ENCODE data around the gene GATM.

Gene GATM

DNA sequence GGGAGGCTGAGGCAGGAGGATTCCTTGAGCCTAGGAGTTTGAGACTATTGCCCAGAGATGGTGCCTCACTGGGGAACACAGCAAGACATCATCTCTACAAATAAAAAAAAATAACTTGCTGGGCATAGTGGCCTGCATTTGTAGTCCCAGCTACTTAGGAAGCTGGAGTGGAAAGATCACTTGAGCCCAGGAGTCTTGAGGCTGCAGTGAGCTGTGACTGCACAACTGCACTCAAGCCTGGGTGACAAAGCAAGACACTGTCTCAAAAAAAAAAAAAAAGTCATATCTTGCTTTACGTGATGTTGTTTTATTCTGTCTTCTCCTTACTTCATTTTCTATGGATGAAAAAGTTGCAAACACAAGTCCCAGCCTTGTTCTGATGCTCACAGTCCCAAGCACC is 14.1 kb downstream of the GATM start:
- no peaks in the 10 kb centered on the region for H3K36me3 ChIP-seq (ENCODE audit: control insufficient read depth, insufficient read depth, low read length)
- no peak overlapping the region for H3K27ac ChIP-seq
- no peak overlapping the region for H2AFZ ChIP-seq
- no peaks in the 10 kb centered on the region for H3K9me3 ChIP-seq (ENCODE audit: control insufficient read depth, low read length)
- H3K4me2 ChIP-seq (ENCODE audit: low read length), result no peak overlapping the region
- H3K4me1 ChIP-seq, result no peaks in the 10 kb centered on the region
- no peak overlapping the region for H3K4me3 ChIP-seq (ENCODE audit: low read depth, low read length)
- TF ChIP-seq, protein P1, sequence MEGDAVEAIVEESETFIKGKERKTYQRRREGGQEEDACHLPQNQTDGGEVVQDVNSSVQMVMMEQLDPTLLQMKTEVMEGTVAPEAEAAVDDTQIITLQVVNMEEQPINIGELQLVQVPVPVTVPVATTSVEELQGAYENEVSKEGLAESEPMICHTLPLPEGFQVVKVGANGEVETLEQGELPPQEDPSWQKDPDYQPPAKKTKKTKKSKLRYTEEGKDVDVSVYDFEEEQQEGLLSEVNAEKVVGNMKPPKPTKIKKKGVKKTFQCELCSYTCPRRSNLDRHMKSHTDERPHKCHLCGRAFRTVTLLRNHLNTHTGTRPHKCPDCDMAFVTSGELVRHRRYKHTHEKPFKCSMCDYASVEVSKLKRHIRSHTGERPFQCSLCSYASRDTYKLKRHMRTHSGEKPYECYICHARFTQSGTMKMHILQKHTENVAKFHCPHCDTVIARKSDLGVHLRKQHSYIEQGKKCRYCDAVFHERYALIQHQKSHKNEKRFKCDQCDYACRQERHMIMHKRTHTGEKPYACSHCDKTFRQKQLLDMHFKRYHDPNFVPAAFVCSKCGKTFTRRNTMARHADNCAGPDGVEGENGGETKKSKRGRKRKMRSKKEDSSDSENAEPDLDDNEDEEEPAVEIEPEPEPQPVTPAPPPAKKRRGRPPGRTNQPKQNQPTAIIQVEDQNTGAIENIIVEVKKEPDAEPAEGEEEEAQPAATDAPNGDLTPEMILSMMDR (IDR thresholded peaks at IDR 0.05), result no peak
- no peaks in the 10 kb centered on the region for H3K79me2 ChIP-seq
- H3K9ac ChIP-seq, result no peak overlapping the region
- no peaks in the 10 kb centered on the region for H3K27me3 ChIP-seq (ENCODE audit: control insufficient read depth, insufficient read depth, low read length)

DNA sequence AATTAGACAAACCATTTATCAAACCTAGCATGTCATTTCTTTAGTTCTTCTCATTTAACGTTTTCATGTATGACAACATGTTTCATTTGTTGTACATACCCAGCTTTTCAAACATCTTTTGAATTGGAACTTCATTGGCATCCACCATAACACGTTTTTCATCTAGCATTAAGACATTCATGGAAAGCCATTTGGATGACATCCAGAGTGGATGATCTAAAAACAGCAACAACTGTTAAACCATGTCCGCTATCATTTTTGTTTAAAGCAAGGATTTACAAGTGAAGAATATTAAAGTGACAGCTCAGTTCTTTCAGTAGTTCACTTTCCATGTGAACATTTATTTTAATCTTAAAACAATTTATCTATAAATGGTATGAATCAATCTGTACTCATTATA is 14.5 kb downstream of the GATM start:
- H3K9me3 ChIP-seq (ENCODE audit: control insufficient read depth, low read length), result no peaks in the 10 kb centered on the region
- no peak overlapping the region for H3K4me3 ChIP-seq (ENCODE audit: low read depth, low read length)
- H3K4me1 ChIP-seq, result no peaks in the 10 kb centered on the region
- no peaks in the 10 kb centered on the region for H3K27me3 ChIP-seq (ENCODE audit: control insufficient read depth, insufficient read depth, low read length)
- no peaks in the 10 kb centered on the region for H3K79me2 ChIP-seq
- no peak overlapping the region for H3K9ac ChIP-seq
- TF ChIP-seq, protein P1 (IDR thresholded peaks at IDR 0.05), result no peak
- no peak overlapping the region for H2AFZ ChIP-seq
- no peak overlapping the region for H3K4me2 ChIP-seq (ENCODE audit: low read length)
- no peak overlapping the region for H3K27ac ChIP-seq
- H3K36me3 ChIP-seq (ENCODE audit: control insufficient read depth, insufficient read depth, low read length), result no peaks in the 10 kb centered on the region

DNA sequence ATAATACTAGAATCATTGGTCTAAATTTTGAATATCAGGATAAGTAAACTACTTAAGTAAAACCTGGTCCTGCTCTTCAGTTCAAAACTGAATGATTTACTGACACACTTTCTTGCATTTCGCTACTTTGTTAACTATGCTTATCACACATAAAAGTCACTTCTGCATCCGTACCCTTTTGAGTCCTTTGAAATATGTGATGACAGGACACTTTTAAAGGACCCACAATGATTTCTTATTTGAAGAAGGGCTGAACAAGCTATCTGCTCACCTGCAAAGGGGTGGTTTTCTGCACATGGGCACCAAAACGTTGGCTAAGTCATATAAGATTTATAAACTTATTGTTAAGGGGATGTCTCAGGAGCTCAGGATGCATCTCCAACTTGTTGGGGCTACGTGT is 15.0 kb downstream of the GATM start:
- Histone ChIP-seq H3K9me3 (ENCODE audit: control insufficient read depth, low read length) (no peaks in the 10 kb centered on the region), H3K27me3 (ENCODE audit: control insufficient read depth, insufficient read depth, low read length) (no peaks in the 10 kb centered on the region), H3K4me2 (ENCODE audit: low read length) (no peak overlapping the region), H3K4me1 (no peaks in the 10 kb centered on the region), H3K27ac (no peak overlapping the region), H3K36me3 (ENCODE audit: control insufficient read depth, insufficient read depth, low read length) (no peaks in the 10 kb centered on the region), H3K9ac (no peak overlapping the region), H3K4me3 (ENCODE audit: low read depth, low read length) (no peak overlapping the region), H2AFZ (no peak overlapping the region), H3K79me2 (no peaks in the 10 kb centered on the region)
- TF ChIP-seq, protein P1 (IDR thresholded peaks at IDR 0.05), result no peak

DNA sequence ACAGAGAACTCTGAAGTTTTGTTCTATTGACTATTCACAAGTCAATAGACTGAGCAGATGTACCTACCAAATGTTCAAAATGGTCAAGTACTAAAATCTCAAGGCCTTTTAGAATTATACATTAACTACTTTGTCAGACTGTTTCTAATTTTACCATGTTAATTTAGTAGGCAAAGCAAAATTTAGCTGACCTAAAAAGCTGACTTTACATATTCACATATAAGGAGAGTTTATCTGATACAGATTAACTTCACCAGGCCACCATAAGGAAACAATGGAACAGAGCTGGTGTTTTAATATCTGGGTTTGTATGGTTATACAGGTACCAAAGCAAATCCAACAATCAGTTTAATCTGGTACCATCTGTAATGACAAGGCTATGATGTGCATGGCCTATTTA is 15.9 kb downstream of the GATM start:
- Histone ChIP-seq H3K79me2 (no peaks in the 10 kb centered on the region), H3K4me2 (ENCODE audit: low read length) (no peak overlapping the region), H3K4me3 (ENCODE audit: low read depth, low read length) (no peak overlapping the region), H3K9me3 (ENCODE audit: control insufficient read depth, low read length) (no peaks in the 10 kb centered on the region), H3K9ac (no peak overlapping the region), H2AFZ (no peak overlapping the region), H3K27ac (no peak overlapping the region), H3K36me3 (ENCODE audit: control insufficient read depth, insufficient read depth, low read length) (no peaks in the 10 kb centered on the region), H3K27me3 (ENCODE audit: control insufficient read depth, insufficient read depth, low read length) (no peaks in the 10 kb centered on the region), H3K4me1 (no peaks in the 10 kb centered on the region)
- TF ChIP-seq, protein P1 (IDR thresholded peaks at IDR 0.05), result no peak

DNA sequence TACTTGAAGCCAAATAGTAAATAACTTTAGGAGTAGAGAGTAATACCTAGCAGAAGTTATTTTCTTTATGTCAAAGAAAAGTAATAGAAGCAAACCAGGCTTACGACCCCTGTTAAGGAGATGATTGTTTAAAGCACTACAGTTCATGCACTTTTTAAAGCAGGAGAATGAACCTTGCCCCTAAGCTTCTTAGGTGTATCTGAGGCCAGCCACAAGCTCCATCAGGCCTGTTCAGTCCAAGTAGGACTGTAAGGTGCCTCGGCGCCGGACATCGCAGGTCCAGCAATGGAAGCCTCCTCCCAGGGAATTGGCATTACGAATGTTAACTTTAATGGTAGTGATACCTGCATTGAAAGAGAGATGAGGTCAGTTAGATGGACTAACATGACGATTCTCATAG is 16.5 kb downstream of the GATM start:
- Histone ChIP-seq H3K36me3 (ENCODE audit: control insufficient read depth, insufficient read depth, low read length) (no peaks in the 10 kb centered on the region), H3K9me3 (ENCODE audit: control insufficient read depth, low read length) (no peaks in the 10 kb centered on the region)

More for the DNA sequence above, 16.5 kb downstream of the GATM start:
- H3K27ac ChIP-seq, result no peak overlapping the region
- no peak overlapping the region for H3K4me2 ChIP-seq (ENCODE audit: low read length)
- no peaks in the 10 kb centered on the region for H3K27me3 ChIP-seq (ENCODE audit: control insufficient read depth, insufficient read depth, low read length)
- H3K4me1 ChIP-seq, result no peaks in the 10 kb centered on the region
- no peaks in the 10 kb centered on the region for H3K79me2 ChIP-seq
- H3K4me3 ChIP-seq (ENCODE audit: low read depth, low read length), result no peak overlapping the region
- TF ChIP-seq, protein P1 (IDR thresholded peaks at IDR 0.05), result no peak
- no peak overlapping the region for H2AFZ ChIP-seq
- H3K9ac ChIP-seq, result no peak overlapping the region
